GM19025 (cell line): ENCODE measurements around the gene WTAP.
"Not testable (repeated sequence)": the region's sequence is repeated elsewhere in the genome, so short reads cannot be mapped to it uniquely, and the experiment has no call there.

Experiments
- ATAC-seq: cut with Tn5 transposase; IDR thresholded peaks from one replicate; pipeline ENCODE4 v1.9.1; 2021; ENCODE audit warnings: mild to moderate bottlenecking, low read depth, moderate library complexity; ENCODE audit not compliant: unreplicated experiment

The WTAP gene

GRCh38 chr6:159759645-159760044 is 32.3 kb downstream of the WTAP start:
- no peak for ATAC-seq

- no peak for ATAC-seq
Observed at GRCh38 chr6:159760602-159761057, 33.3 kb downstream of the WTAP start.

- peak; percentile 0 for ATAC-seq
Observed at GRCh38 chr6:159761129-159761872, 34.0 kb downstream of the WTAP start.

- ATAC-seq = peak; percentile 96
Observed at GRCh38 chr6:159761873-159762680, 34.8 kb downstream of the WTAP start, which contains the start of gene ACAT2. Gene ACAT2, plus strand, starts transcription at chr6:159762045. Its CDS starts 43 bp downstream, at chr6:159762088.

GRCh38 chr6:159762681-159763293 is 35.5 kb downstream of the WTAP start:
- no peak for ATAC-seq

- no peak for ATAC-seq
Observed at GRCh38 chr6:159766906-159767305, 39.6 kb downstream of the WTAP start.

GRCh38 chr6:159769470-159769869 is 42.2 kb downstream of the WTAP start:
- no peak for ATAC-seq

GRCh38 chr6:159772196-159772595 is 44.9 kb downstream of the WTAP start:
- no peak for ATAC-seq

- ATAC-seq = no peak
Observed at GRCh38 chr6:159777240-159777904, 50.1 kb downstream of the WTAP start.

- ATAC-seq = no peak
Observed at GRCh38 chr6:159778131-159778530, 50.8 kb downstream of the WTAP start.

- no peak for ATAC-seq
Observed at GRCh38 chr6:159778542-159779103, 51.3 kb downstream of the WTAP start.

- ATAC-seq = no peak
Observed at GRCh38 chr6:159788276-159788675, 61.0 kb downstream of the WTAP start.

- peak; percentile 0 for ATAC-seq
Observed at GRCh38 chr6:159788753-159789376, 61.6 kb downstream of the WTAP start.

GRCh38 chr6:159789377-159790148 is 62.3 kb downstream of the WTAP start, which contains the start of gene TCP1:
Gene TCP1, minus strand, starts transcription at chr6:159789602. Its CDS starts 134 bp downstream, at chr6:159789468.
- peak; percentile 64 for ATAC-seq

GRCh38 chr6:159790149-159790955 is 63.0 kb downstream of the WTAP start, which contains the start of gene MRPL18:
Gene MRPL18, plus strand, starts transcription at chr6:159790467. Its CDS starts 121 bp downstream, at chr6:159790588.
- ATAC-seq = peak; percentile 81

- ATAC-seq = no peak
Observed at GRCh38 chr6:159790956-159791598, 63.8 kb downstream of the WTAP start.

- not testable (repeated sequence) for ATAC-seq
Observed at GRCh38 chr6:159794976-159795375, 67.7 kb downstream of the WTAP start.
